Neural cell (in vitro differentiated cells): Measurements from ENCODE around the gene TMEM171. TPM values are rescaled to one million over a fixed set of nuclear protein-coding genes. Genes with fewer than 3 reads are reported as not detected.

Experiments
- H2AFZ ChIP-seq: fragments of 200-600, 300-800 bp; sonication (generic), shearing (Covaris generic); 2 replicates; pipeline ENCODE4 v1.6.0; 2014; ENCODE audit warnings: low read depth, mild to moderate bottlenecking, antibody characterized with exemption, low read length, moderate library complexity
- H3F3A ChIP-seq: fragments of 200-600 bp; shearing (Covaris generic); 2 replicates; pipeline ENCODE4 v1.6.1; 2016; ENCODE audit warnings: mild to moderate bottlenecking, moderate library complexity, mixed read lengths, antibody characterized with exemption, low read length; ENCODE audit not compliant: insufficient read depth, poor library complexity, severe bottlenecking
- H3K27ac ChIP-seq: fragments of 200-600, 300-800 bp; sonication (generic), shearing (Covaris generic); 2 replicates; pipeline ENCODE4 v1.5.1; 2014; ENCODE audit warnings: mild to moderate bottlenecking, low read length, moderate library complexity
- H3K27me3 ChIP-seq: fragments of 300-800, 200-600 bp; sonication (generic), shearing (Covaris generic); 2 replicates; pipeline ENCODE4 v1.6.0; 2014; ENCODE audit warnings: mild to moderate bottlenecking, low read depth, low read length, moderate library complexity; ENCODE audit not compliant: insufficient read depth
- H3K36me3 ChIP-seq: fragments of 300-800, 200-600 bp; sonication (generic), shearing (Covaris generic); 2 replicates; pipeline ENCODE4 v1.5.1; 2014; ENCODE audit warnings: mild to moderate bottlenecking, antibody characterized with exemption, low read length, moderate library complexity; ENCODE audit not compliant: insufficient read depth
- H3K4me2 ChIP-seq: fragments of 300-800, 200-600 bp; sonication (generic), shearing (Covaris generic); 2 replicates; pipeline ENCODE4 v1.6.0; 2014; ENCODE audit warnings: mild to moderate bottlenecking, low read length
- H3K4me3 ChIP-seq: fragments of 300-800, 200-600 bp; sonication (generic), shearing (Covaris generic); 2 replicates; pipeline ENCODE4 v1.5.1; 2014; ENCODE audit warnings: mild to moderate bottlenecking, low read length, moderate library complexity
- H3K79me2 ChIP-seq: fragments of 200-600 bp; shearing (Covaris generic); replicated peaks from 2 replicates; pipeline ENCODE4 v1.6.0; 2014; ENCODE audit warnings: mild to moderate bottlenecking, low read length, moderate library complexity; ENCODE audit not compliant: insufficient read depth
- H3K9ac ChIP-seq: fragments of 300-800, 200-600 bp; sonication (generic), shearing (Covaris generic); 2 replicates; pipeline ENCODE4 v1.6.1; 2016; ENCODE audit warnings: mild to moderate bottlenecking, low read length, mixed read lengths
- H3K9me2 ChIP-seq: fragments of 200-600 bp; shearing (Covaris generic); 2 replicates; pipeline ENCODE4 v1.6.1; 2016; ENCODE audit warnings: mild to moderate bottlenecking, low read length, mixed read lengths; ENCODE audit not compliant: insufficient read depth
- H3K9me3 ChIP-seq: fragments of 200-600, 300-800 bp; sonication (generic), shearing (Covaris generic); 2 replicates; pipeline ENCODE4 v1.6.1; 2016; ENCODE audit warnings: mild to moderate bottlenecking, mixed run types, low read length, moderate library complexity, mixed read lengths
- H4K20me1 ChIP-seq: fragments of 200-600 bp; shearing (Covaris generic); 2 replicates; pipeline ENCODE4 v1.6.1; 2016; ENCODE audit warnings: mild to moderate bottlenecking, mixed run types; ENCODE audit not compliant: insufficient read depth
- EP300 ChIP-seq: fragments of 450-650 bp; conservative IDR thresholded peaks from 2 replicates; pipeline ENCODE4 v1.6.1; 2014; ENCODE audit warnings: antibody characterized with exemption, mild to moderate bottlenecking, moderate library complexity; ENCODE audit not compliant: poor library complexity, severe bottlenecking
- EZH2 ChIP-seq: fragments of 200-600, 300-800 bp; shearing (Covaris generic), sonication (generic); IDR thresholded peaks from 2 replicates; pipeline ENCODE4 v1.6.1; 2014; ENCODE audit warnings: antibody characterized with exemption, low read length, borderline replicate concordance, mild to moderate bottlenecking; ENCODE audit not compliant: insufficient read depth, poor library complexity, severe bottlenecking
- MXI1 ChIP-seq: fragments of 450-650 bp; conservative IDR thresholded peaks from 2 replicates; pipeline ENCODE4 v1.6.1; 2014; ENCODE audit warnings: antibody characterized with exemption, mild to moderate bottlenecking; ENCODE audit not compliant: poor library complexity, severe bottlenecking
- POLR2AphosphoS5 ChIP-seq: IDR thresholded peaks from 2 replicates; pipeline ENCODE4 v1.6.1; 2012
- RAD21 ChIP-seq: fragments of 450-650 bp; conservative IDR thresholded peaks from 2 replicates; pipeline ENCODE4 v1.6.1; 2014; ENCODE audit warnings: antibody characterized with exemption, mild to moderate bottlenecking, moderate library complexity
- SMC3 ChIP-seq: fragments of 450-650 bp; conservative IDR thresholded peaks from 2 replicates; pipeline ENCODE4 v1.6.1; 2014; ENCODE audit warnings: antibody characterized with exemption, mild to moderate bottlenecking, moderate library complexity; ENCODE audit not compliant: poor library complexity
- TAF1 ChIP-seq: IDR thresholded peaks from 2 replicates; pipeline ENCODE4 v1.6.1; 2012; ENCODE audit warnings: low read depth
- polyA plus RNA-seq: library from polyadenylated mRNA; depleted of rRNA; stranded (reverse); fragments of >200 nt; gene quantifications from 2 replicates; pipeline ENCODE4 v1.2.3, GENCODE V29; 2014
- TF ChIP-seq, protein P1 (sequence below): fragments of 450-650 bp; IDR thresholded peaks from 2 replicates; pipeline ENCODE4 v1.5.1; 2014; ENCODE audit warnings: antibody characterized with exemption, mild to moderate bottlenecking, moderate library complexity; ENCODE audit not compliant: poor library complexity, severe bottlenecking
- TF ChIP-seq, protein P2 (sequence below): IDR thresholded peaks from 2 replicates; pipeline ENCODE4 v1.6.1; 2012; ENCODE audit warnings: borderline replicate concordance

The TMEM171 gene
- polyA plus RNA-seq, 1 donor from 2014 or later, result not detected

DNA sequence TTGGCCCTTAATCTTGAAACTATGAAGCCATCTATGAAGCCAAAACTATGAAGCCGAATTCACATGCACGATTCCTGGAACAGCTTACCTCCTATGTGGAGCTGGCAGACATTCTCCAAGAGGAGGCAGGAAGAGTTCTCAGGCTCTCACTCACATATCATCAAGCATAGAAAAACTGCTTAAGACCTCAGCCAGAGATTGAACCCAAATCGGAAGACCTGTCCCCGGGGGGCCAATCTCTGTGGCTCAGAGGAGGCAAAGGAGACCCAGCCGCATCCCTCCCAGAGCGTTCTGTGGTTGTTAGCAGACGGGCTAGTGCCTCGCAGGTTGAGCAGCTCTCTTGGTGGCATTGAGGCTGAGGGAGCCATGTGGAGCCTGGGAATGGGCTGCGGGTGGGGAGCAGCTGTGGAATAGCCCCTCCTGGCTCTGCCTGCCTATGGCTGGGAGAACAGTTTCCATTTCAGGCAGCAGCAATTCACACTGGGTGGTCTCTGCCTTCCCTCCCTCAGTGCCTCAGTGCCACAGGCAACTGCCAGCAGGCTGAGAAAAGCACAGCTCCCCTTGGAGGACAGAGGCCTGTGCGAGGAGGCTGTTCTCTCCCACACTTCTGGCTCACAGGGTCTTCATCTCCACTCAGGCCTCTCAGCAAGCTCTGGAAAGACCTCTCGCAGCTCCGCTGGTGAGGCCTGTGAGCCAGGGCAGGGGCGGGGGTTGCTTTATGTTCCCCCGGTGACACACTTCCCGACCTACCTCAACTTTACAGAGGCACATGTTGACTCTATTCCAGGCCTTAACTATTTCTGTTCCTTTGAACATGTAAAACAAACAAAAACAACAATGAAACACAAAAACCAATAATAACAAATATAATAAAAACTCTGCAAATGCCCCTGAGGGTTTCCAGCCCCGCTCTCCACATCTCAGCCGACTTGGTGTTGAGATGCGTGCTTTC is 35.2 kb downstream of the TMEM171 start:
- Histone ChIP-seq H3K36me3 (no peaks in the 10 kb centered on the region), H2AFZ (no peak overlapping the region), H3K9me3 (no peaks in the 10 kb centered on the region), H3K27ac (no peak overlapping the region), H3K9ac (no peak overlapping the region), H3K9me2 (no peaks in the 10 kb centered on the region), H3K79me2 (no peaks in the 10 kb centered on the region), H4K20me1 (no peaks in the 10 kb centered on the region), H3F3A (no peaks in the 10 kb centered on the region), H3K4me3 (no peak overlapping the region), H3K27me3 (no peaks in the 10 kb centered on the region), H3K4me2 (no peak overlapping the region)
- no peak for TF ChIP-seq TAF1
- TF ChIP-seq MXI1, result no peak
- TF ChIP-seq, protein P1, sequence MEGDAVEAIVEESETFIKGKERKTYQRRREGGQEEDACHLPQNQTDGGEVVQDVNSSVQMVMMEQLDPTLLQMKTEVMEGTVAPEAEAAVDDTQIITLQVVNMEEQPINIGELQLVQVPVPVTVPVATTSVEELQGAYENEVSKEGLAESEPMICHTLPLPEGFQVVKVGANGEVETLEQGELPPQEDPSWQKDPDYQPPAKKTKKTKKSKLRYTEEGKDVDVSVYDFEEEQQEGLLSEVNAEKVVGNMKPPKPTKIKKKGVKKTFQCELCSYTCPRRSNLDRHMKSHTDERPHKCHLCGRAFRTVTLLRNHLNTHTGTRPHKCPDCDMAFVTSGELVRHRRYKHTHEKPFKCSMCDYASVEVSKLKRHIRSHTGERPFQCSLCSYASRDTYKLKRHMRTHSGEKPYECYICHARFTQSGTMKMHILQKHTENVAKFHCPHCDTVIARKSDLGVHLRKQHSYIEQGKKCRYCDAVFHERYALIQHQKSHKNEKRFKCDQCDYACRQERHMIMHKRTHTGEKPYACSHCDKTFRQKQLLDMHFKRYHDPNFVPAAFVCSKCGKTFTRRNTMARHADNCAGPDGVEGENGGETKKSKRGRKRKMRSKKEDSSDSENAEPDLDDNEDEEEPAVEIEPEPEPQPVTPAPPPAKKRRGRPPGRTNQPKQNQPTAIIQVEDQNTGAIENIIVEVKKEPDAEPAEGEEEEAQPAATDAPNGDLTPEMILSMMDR, result no peak
- no peak for TF ChIP-seq RAD21
- TF ChIP-seq SMC3, result no peak
- TF ChIP-seq EZH2, result no peak
- TF ChIP-seq, protein P2, sequence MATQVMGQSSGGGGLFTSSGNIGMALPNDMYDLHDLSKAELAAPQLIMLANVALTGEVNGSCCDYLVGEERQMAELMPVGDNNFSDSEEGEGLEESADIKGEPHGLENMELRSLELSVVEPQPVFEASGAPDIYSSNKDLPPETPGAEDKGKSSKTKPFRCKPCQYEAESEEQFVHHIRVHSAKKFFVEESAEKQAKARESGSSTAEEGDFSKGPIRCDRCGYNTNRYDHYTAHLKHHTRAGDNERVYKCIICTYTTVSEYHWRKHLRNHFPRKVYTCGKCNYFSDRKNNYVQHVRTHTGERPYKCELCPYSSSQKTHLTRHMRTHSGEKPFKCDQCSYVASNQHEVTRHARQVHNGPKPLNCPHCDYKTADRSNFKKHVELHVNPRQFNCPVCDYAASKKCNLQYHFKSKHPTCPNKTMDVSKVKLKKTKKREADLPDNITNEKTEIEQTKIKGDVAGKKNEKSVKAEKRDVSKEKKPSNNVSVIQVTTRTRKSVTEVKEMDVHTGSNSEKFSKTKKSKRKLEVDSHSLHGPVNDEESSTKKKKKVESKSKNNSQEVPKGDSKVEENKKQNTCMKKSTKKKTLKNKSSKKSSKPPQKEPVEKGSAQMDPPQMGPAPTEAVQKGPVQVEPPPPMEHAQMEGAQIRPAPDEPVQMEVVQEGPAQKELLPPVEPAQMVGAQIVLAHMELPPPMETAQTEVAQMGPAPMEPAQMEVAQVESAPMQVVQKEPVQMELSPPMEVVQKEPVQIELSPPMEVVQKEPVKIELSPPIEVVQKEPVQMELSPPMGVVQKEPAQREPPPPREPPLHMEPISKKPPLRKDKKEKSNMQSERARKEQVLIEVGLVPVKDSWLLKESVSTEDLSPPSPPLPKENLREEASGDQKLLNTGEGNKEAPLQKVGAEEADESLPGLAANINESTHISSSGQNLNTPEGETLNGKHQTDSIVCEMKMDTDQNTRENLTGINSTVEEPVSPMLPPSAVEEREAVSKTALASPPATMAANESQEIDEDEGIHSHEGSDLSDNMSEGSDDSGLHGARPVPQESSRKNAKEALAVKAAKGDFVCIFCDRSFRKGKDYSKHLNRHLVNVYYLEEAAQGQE, result no peak
- no peak for TF ChIP-seq POLR2AphosphoS5
- no peak for TF ChIP-seq EP300

DNA sequence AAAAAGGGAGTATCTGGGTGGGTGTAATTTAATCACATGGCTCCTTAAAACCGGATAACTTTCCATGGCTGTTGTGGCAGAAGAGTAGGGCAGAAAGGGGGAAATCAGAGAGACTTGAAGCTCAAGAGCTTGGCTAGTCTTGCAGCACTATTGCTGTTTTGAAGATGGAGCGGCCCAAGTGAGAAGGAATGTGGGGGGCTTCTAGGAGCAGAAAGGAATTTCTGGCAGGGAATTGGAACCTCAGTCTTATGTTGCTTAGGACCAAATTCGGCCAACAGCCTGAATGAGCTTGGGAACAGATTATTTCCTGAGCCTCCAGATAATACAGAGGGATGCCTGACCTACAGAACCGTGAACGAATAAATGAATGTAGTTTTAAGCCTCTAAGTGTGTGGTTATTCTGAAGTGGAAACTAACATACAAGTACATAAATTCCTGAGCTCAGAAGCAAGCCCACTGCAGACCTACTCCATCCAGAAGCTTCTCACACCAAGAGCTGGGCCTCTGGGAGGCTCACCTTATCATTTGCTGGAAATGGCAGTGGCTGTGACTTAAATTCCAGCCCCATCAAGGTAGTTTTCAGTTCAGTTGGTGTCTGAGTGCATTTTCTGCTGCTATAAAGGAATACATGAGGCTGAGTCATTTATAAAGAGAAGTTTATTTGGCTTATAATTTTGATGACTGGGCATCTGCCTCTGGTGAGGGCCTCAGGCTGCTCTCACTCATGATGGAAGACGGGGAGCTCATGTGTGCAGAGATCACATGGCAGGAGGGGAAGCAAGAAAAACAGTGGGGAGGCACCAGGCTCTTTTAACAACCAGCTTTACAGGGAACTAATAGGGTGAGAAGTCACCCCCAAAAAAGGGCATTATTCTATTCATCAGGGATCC is 37.3 kb downstream of the TMEM171 start:
- H3K9ac ChIP-seq, result no peak overlapping the region
- no peak overlapping the region for H3K4me2 ChIP-seq
- no peaks in the 10 kb centered on the region for H4K20me1 ChIP-seq
- TF ChIP-seq MXI1 (no peak), EZH2 (no peak), SMC3 (no peak)
- TF ChIP-seq, protein P1, result no peak
- H3K36me3 ChIP-seq, result no peaks in the 10 kb centered on the region
- no peaks in the 10 kb centered on the region for H3K9me2 ChIP-seq
- no peak overlapping the region for H3K4me3 ChIP-seq
- no peak overlapping the region for H2AFZ ChIP-seq
- H3K27ac ChIP-seq, result no peak overlapping the region
- no peaks in the 10 kb centered on the region for H3K27me3 ChIP-seq
- H3F3A ChIP-seq, result no peaks in the 10 kb centered on the region
- H3K9me3 ChIP-seq, result no peaks in the 10 kb centered on the region
- no peaks in the 10 kb centered on the region for H3K79me2 ChIP-seq
